Measurements from ENCODE around the gene PDILT.

The PDILT gene

DNA sequence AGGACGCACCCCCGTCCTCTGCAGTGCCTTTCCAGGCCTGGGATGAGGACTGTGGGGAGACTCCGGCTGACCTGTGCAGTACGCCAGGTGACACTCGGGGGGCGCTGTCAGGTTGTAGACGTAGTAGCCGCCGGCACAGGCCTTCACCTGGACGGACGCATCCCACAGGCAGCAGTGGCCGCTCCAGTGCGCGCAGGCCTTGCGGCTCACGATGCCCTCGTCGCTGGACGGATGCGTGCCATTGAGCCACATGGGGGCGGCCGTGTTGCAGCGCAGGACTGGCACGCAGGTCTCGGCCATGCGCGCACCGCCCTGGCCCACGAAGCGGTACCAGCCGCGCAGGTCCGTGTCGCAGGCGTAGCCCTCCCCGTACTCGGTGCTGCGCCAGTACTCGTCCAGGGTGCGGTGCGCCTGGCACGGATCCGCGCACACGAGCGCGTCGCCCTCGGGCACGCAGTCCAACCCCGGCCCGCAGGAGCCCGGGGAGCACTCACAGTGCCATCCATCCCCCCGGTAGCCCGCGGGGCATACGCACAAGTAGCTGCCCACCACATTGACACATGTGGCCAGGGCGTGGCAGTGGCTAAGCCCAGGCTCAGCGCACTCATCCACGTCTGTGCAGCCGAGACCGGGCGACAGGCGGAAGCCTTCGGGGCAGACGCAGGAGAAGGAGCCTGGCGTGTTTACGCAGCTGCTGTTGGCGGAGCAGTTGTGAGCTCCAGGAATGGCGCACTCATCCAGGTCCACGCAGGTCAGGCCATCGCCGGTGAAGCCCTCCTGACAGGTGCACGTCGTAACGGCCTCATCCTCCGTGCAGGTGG is 56.0 kb downstream of the PDILT start:
- TF ChIP-seq, protein P1, sequence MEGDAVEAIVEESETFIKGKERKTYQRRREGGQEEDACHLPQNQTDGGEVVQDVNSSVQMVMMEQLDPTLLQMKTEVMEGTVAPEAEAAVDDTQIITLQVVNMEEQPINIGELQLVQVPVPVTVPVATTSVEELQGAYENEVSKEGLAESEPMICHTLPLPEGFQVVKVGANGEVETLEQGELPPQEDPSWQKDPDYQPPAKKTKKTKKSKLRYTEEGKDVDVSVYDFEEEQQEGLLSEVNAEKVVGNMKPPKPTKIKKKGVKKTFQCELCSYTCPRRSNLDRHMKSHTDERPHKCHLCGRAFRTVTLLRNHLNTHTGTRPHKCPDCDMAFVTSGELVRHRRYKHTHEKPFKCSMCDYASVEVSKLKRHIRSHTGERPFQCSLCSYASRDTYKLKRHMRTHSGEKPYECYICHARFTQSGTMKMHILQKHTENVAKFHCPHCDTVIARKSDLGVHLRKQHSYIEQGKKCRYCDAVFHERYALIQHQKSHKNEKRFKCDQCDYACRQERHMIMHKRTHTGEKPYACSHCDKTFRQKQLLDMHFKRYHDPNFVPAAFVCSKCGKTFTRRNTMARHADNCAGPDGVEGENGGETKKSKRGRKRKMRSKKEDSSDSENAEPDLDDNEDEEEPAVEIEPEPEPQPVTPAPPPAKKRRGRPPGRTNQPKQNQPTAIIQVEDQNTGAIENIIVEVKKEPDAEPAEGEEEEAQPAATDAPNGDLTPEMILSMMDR (IDR thresholded peaks at IDR 0.05; ENCODE audit: insufficient read depth, missing control alignments) = peak; percentile 10
- FAIRE-seq (no peak), DNase-seq (ENCODE audit: insufficient read length, low spot score) (no peak)

DNA sequence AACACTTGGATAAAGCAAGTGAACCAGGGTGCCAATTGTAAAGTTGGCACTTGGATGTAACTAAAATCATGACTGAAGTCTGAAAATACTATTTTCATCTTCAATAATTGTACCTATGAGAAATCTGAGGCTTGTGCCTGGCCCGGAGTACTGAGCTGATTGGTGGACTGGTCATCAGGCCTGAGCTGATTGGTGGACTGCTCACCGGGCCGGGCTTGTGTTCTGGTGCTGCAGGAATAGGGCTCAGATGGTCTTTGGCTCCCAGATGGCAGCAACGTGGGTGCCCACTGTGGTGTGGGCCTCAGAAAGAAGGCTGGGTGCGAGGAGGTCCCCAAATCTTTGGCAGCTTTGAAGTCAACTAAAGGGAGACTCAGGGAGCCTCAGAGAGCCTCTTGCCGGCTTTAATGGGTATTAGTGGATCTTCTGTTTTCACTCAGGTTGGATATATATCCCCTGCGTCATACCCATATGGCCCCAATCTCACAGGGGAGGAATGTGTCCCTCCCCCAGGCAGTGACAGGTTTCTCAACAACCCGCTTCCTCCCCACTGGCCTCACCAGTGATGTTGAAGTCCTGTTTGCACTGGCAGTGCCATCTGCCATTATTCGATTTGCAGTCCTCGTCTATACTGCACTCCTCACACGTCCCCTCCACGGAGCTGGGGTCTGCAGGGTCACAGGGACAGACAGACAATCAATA is 56.7 kb downstream of the PDILT start:
- DNase-seq (ENCODE audit: insufficient read length, low spot score) (no peak), FAIRE-seq (no peak)
- TF ChIP-seq, protein P1 (IDR thresholded peaks at IDR 0.05; ENCODE audit: insufficient read depth, missing control alignments) = no peak

DNA sequence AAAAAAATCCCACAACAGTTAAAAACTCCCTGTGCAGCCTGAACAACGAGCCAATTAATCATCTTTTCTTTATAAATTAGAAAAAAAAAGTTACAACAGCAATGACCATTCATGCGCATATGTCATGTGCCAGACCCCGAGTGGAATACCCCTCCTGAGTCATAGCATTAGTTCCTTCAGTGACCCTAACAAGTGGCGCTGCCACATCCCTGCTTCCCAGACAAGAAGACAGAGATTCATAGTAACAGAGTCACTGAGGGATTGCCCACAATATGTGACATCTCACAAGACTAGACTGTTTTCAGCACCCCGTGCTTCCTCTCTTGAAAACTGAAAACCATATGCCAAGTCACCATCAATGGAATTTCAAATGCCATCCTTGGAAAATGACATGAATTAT is 59.9 kb downstream of the PDILT start:
- TF ChIP-seq, protein P1 (IDR thresholded peaks at IDR 0.05; ENCODE audit: insufficient read depth, missing control alignments) = no peak
- DNase-seq (ENCODE audit: insufficient read length, low spot score) = no peak

DNA sequence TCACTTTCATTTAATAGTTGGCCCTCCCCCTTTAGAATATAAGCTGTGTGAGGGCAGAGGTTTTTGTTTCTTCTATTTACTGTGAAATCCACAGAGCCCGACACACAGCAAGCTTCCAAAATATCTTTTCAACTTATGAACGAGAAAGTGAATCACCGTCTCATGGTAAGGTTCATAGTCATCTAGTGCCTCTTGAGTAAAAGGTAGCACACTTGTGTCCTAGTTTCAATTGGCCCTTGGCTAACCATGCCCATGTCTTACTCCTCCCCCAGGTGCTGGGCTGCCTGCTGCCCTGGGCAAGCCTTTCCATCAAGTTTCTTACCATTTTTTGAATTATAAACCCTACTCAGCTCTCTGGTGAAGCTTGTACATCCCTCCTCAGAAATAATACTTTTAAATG is 64.8 kb downstream of the PDILT start:
- TF ChIP-seq, protein P1 (IDR thresholded peaks at IDR 0.05; ENCODE audit: insufficient read depth, missing control alignments) = no peak
- DNase-seq (ENCODE audit: insufficient read length, low spot score) = no peak
- FAIRE-seq = no peak

More for the DNA sequence above, 59.9 kb downstream of the PDILT start:
- no peak for FAIRE-seq

DNA sequence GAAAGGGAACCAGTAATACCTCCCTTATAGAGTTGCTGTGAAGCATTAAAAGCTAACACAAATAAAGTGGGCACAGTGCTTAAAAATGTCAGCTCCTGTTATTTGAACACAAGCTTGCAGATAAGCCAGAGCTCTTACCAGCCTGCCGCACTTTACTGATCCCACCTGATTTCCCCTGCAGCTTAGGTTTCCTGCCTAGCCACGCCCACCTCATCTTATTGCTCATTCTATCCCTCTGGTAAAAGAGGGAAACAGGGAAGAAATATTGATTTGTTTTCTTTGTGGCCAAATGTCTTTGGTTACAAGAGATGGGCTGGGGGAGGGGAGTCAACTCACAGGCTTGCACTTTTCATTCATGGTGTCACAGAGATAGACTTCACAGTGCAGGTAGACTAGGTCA is 67.6 kb downstream of the PDILT start:
- FAIRE-seq (no peak), DNase-seq (ENCODE audit: insufficient read length, low spot score) (no peak)
- TF ChIP-seq, protein P1 (IDR thresholded peaks at IDR 0.05; ENCODE audit: insufficient read depth, missing control alignments) = no peak

DNA sequence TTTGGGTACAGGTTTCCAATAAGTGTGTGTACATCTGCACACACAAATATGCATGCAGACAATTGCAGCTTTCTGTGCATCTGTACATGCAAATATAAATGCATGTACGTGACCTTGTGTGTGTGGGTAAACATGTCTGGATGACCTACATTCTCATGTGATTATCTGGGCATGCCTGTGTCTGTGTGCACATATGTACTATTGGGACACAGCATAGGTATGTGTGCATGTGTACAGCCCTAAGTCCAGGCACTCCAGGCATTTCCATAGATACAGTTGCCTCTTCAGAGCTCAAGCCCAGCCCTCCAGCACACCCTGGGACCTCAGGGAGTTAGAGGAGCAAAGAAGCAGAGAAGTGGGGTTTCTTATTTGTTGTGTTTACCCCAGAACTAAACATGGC is 70.1 kb downstream of the PDILT start:
- DNase-seq (ENCODE audit: insufficient read length, low spot score) = no peak
- TF ChIP-seq, protein P1 (IDR thresholded peaks at IDR 0.05; ENCODE audit: insufficient read depth, missing control alignments) = no peak
- FAIRE-seq = no peak

DNA sequence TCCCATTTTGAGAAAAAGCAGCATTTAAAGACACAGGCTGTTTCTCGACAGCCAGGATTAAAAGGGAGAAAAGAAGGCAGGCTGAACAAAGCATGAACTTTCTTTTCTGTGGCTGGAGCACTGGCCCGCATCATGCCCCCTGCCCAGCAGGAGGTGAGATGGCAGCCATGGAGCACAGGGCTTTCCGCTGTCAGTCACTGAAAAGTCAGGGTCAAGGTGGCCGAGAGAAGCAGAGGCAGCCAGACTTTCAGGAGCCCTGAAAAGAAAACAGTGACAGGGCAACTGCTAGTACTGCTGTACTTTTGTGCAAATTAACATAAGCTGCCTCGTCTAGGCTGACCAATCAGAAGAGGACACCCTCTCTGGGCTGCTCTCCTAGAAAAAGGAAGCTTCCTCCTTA is 71.4 kb downstream of the PDILT start:
- no peak for FAIRE-seq
- TF ChIP-seq, protein P1 (IDR thresholded peaks at IDR 0.05; ENCODE audit: insufficient read depth, missing control alignments) = no peak
- no peak for DNase-seq (ENCODE audit: insufficient read length, low spot score)

Measured in D721Med (cell line).